ENCODE data around the gene CALML3.

DNA sequence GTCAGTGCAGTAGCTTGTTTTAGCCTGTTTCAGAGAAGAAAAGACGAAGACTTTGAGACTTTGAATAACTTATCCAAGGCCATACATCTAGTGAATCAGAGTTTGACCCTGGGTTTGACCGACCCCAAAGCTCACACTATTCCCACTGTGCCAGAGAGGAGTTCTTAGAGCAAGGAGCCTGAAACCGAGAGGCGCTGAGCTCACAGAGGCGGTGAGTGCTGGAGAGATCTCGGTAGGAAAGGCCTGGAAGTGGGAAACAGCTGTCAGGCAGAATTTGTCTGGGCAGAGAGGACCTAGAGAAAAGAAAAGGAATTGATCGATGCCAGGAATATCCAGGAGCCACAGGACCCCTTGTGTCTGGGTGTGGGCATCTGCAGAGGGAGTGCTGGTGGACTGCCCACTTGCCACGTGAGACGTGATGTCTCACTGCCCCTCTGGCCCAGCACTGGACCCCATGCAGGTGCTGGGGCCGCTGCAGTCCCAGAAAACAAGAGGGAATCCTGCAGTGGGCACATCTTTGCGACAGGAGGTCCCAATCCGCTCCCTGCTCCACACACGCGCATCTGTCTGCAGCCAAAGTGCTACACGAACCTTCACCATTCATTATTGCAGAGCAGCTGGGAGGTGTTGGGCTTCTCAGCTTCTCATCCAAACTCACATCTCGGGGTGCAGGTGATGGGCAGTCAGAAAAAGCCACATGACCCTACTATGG lies 6.2 kb downstream of the CALML3 start:
- TF ChIP-seq CTCF (IDR thresholded peaks at IDR 0.05 in 8 of 11, conservative IDR thresholded peaks at IDR 0.05 in 3 of 11) = no peak
- no peak for TF ChIP-seq POLR2A (IDR thresholded peaks at IDR 0.05)
- TF ChIP-seq POLR2AphosphoS5 (IDR thresholded peaks at IDR 0.05) = no peak

Measured in spleen (tissue), 7 donors.